ENCODE results near the gene INPP4B.
"Not testable (repeated sequence)": the region's sequence is repeated elsewhere in the genome, so short reads cannot be mapped to it uniquely, and the experiment has no call there.

INPP4B gene

GRCh38 chr4:142407596-142407995, 438.5 kb downstream of the INPP4B start:
- no peak for DNase-seq (ENCODE audit: low read depth)

DNA sequence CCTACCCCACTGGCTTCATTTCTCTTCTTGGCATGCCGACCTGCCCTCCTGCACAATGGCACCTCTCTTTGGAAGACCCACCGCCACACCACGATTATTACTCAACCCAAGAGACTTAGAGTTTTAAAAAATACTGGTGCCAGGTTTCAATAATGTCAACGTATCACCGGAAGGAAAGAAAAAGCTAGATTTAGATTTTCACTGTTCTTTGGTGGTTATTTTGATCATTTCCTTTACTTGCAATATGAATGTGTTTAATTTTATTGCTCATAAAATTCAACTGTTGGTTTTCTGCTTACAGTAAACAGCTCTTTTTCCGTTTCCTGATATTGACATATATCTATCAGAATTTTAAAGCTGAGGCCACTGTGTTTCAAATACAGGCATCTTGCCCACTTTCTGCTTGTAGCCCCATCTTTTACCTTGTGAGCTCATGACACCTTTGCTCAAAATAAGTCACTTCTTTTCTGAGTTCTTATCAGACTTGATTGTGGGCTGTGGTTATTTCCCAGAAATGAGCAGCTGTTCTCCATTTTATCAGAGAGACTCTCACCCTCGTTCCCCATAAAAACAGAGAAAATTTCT, 439.1 kb downstream of the INPP4B start:
- no peak for DNase-seq (ENCODE audit: low read depth)

GRCh38 chr4:142406499-142406835, 439.6 kb downstream of the INPP4B start:
- no peak for DNase-seq (ENCODE audit: low read depth)

- no peak for DNase-seq (ENCODE audit: low read depth)
Measured at GRCh38 chr4:142405695-142406498, 440.2 kb downstream of the INPP4B start.

- DNase-seq (ENCODE audit: low read depth) = peak; percentile 38
Measured at GRCh38 chr4:142405021-142405694, 440.9 kb downstream of the INPP4B start.

- no peak for DNase-seq (ENCODE audit: low read depth)
Measured at GRCh38 chr4:142404191-142404611, 441.9 kb downstream of the INPP4B start.

DNA sequence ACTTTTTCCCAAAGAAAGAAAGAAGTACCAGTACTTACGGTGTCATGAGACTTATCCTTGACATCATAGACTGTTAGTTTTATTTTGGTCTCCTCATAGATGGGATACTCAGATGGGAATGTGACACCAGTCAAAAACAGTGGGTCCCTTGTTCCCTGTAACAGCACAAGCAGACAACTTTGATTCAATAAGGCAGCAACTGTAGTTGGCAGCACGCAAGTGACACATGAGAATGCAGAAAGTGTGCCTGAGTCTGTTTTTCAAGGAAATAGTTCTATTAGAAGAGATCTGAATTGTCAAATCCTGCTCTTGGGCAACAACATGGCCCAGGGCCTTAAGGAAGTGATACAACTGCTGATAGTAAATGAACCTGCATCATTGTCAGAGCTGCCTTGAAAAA, 443.2 kb downstream of the INPP4B start:
- no peak for DNase-seq (ENCODE audit: low read depth)

DNA sequence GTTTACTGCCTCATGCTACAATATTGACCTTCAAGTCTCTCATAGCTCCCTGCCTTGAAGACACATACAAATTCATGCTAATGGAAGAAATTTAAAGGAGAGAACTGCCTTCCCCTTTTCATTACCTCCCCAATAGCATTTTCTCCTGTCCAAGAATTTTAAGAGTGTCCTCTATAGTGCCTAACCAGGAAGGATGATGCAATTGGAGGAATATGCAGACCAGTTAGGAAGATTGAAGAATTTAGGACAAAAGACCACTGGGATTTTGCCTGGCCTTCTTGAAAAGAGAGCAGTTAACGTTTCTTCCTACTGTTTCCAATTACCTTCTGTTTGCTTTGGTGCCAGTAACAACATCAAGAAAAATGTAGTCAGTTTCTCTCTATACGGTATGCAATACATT, 443.9 kb downstream of the INPP4B start:
- DNase-seq (ENCODE audit: low read depth) = no peak

DNA sequence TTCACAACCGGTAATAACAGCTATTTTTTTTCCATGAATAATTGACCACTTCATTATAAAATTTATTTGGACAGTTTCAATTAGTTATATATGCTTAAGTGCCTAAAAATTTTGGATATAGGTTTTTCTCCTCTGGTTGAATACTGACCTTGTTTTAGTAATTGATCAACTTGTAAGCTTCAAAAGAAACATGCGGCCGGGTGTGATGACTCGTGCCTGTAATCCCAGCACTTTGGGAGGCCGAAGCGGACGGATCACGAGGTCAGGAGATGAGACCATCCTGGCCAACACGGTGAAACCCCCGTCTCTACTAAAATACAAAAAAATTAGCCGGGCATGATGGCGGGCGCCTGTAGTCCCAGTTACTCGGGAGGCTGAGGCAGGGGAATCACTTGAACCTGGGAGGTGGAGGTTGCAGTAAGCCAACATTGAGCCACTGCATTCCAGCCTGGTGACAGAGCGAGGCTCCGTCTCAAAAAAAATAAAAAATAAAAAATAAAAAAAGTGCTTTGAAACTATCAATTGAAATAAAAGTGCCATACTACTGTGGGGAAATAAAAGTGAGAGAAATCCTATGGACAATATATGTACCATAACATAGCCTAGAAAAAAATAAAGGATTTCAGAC, 448.6 kb downstream of the INPP4B start:
- not testable (repeated sequence) for DNase-seq (ENCODE audit: low read depth)

GRCh38 chr4:142396279-142396678, 449.8 kb downstream of the INPP4B start:
- no peak for DNase-seq (ENCODE audit: low read depth)

DNA sequence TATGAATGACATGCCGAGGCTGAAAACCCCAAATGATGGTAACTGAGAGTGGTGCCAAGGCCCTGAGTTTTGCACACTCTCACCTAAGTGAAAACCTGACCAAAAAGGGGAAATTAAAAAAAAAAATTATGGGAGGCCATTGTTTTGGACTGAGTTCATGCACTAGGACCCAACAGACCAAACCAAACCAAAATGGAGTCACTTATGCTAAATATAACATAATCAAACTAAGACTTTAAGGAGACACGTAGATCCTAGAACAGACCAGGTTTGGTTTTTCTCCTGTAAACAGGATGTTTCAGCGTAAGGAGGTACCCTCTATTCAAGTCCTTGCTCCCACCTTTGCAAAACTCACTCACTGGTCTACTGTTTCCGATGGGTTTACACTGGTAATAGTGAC, 453.0 kb downstream of the INPP4B start:
- DNase-seq (ENCODE audit: low read depth) = no peak

DNA sequence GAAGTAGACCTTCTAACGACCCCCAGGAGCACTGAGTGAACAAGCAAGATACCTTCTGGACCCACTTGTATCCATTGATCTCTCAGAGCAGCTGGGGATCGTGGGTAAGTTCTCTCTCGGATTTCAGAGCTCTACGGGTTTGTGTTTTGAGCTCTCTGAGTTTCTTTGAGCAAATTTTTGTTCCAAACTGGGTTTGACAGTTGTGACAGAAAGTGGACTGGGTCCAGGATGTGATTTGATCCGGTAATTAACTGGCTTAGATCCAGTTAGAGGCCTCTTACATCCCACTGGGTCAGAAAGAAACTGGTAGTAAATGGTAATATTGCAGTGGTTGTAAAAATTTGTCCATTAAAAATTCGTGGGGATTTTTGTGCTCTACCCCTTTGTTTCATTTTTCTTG, 459.2 kb downstream of the INPP4B start:
- DNase-seq (ENCODE audit: low read depth) = no peak

DNA sequence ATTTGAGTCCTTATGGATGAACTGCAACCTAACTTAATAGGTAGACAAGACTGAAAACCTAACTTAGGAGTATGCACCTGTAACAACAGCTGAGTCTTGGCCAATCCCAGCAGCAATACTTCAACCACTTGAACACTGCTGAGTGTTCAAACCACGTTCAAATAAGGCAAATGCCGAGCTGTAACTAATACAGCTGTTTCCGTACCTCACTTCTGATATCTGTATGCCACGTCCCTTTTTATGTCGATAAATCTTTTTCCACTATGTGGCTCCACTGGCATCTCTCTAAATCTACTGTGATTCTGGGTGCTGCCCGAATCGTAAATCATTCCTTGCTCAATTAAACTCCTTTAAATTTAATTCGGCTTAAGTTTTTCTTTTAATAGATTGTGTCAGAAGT, 459.7 kb downstream of the INPP4B start:
- DNase-seq (ENCODE audit: low read depth) = no peak

- DNase-seq (ENCODE audit: low read depth) = no peak
Measured at GRCh38 chr4:142383800-142384470, 462.2 kb downstream of the INPP4B start.

GRCh38 chr4:142383354-142383753, 462.7 kb downstream of the INPP4B start:
- no peak for DNase-seq (ENCODE audit: low read depth)

- no peak for DNase-seq (ENCODE audit: low read depth)
Measured at GRCh38 chr4:142380052-142380602, 466.0 kb downstream of the INPP4B start.

DNA sequence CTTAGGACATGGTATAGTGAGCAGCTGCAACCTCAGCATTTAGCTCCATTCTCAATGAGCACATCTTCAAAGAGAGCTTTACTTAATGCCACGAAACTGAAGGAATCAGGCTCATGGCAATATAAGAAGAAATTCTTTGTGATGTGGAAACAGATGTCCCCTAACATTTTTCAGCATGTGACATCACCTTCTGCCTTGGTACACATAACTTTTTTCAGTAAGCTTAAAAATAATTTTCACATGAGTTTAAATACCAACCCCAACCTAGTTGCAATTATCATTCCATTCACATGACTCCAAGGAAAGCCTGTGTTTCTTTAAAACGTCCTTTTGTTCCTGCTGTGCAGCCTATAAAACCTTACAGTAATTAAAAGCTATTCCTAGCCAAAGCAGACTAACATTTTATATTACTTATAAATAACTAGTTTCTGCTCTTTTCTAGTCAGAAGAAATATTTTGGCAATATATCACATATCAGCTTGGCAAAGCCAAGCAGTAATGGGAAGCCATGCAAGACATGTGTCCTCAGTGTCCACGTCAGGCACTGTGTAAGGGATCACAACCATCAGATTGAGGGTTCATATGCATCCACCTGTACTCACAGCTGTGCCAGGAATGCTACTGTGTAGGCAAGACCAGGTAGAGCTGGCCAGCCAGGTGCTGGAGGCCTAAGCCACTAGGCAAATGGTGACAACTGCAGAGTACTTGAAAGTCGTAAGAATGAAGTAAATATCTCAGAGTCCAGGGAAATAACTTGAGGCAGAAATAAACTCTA, 466.6 kb downstream of the INPP4B start:
- DNase-seq (ENCODE audit: low read depth) = no peak

GRCh38 chr4:142378179-142378578, 467.9 kb downstream of the INPP4B start:
- no peak for DNase-seq (ENCODE audit: low read depth)

- DNase-seq (ENCODE audit: low read depth) = no peak
Measured at GRCh38 chr4:142377342-142378091, 468.6 kb downstream of the INPP4B start.

GRCh38 chr4:142376204-142376603, 469.9 kb downstream of the INPP4B start:
- no peak for DNase-seq (ENCODE audit: low read depth)
